HCT116 (cell line): ENCODE data around the gene HSPA4. TPM values are rescaled to one million over a fixed set of nuclear protein-coding genes. Genes with fewer than 3 reads are reported as not detected.

ENCODE experiments used
- ATAC-seq: fragments of 200-7000 bp; cut with Tn5 transposase; 2 replicates; pipeline ENCODE4 v1.9.1; 2020; ENCODE audit warnings: mild to moderate bottlenecking, moderate library complexity
- BruUV-seq: library from RNA; stranded (reverse); fragments of 400-500 nt; replicated peaks from 2 replicates; lab custom pipeline; 2021; lab: Mats Ljungman, UMichigan
- CTCF ChIA-PET: fragments of 300-600 bp; sonication (Branson Sonifier 250); formaldehyde crosslinking; loops from one replicate; lab custom pipeline; 2021; ENCODE audit warnings: antibody characterized with exemption; lab: Charles Lee
- POLR2A ChIA-PET: fragments of 300-600, 350-600 bp; sonication (Branson Sonifier 250); formaldehyde crosslinking; loops from one replicate; lab custom pipeline; 2021; ENCODE audit warnings: antibody characterized with exemption; lab: Charles Lee
- RAD21 ChIA-PET, 2 experiments: fragments of 300-600 bp; sonication (Branson Sonifier 250); formaldehyde crosslinking; loops; one replicate each; lab custom pipeline; 2023; ENCODE audit warnings: low total read pairs in 2 of 2; ENCODE audit not compliant: uncharacterized antibody in 2 of 2, unreplicated experiment in 2 of 2, low non-redundant PET in 1 of 2; lab: Charles Lee
- DNase-seq: peaks from one replicate; pipeline ENCODE4 v3.0.0-alpha.2; 2010; ENCODE audit warnings: low read depth, low spot score
- H2AFZ ChIP-seq: fragments of 200-600 bp; shearing (Covaris generic), sonication (generic); 2 replicates; pipeline ENCODE4 v1.6.1; 2017; ENCODE audit warnings: low read depth, mixed run types, mixed read lengths, antibody characterized with exemption, low read length; ENCODE audit not compliant: poor library complexity, severe bottlenecking
- H3K27ac ChIP-seq: 2 replicates; pipeline ENCODE4 v1.5.1; 2012; ENCODE audit warnings: low read depth, low read length
- H3K27me3 ChIP-seq: fragments of 200-600 bp; sonication (generic); 2 replicates; pipeline ENCODE4 v1.6.1; 2016; ENCODE audit warnings: mixed run types, low read length, mixed read lengths; ENCODE audit not compliant: insufficient read depth
- H3K36me3 ChIP-seq, 2 experiments: fragments of 200-500 bp in 1 of 2; fragments of 200-600 bp in 1 of 2; sonication (Bioruptor generic) in 1 of 2; sonication (generic) in 1 of 2; 2 replicates each; pipeline versions ENCODE4 v1.5.1 to v1.6.1; 2014 to 2016; ENCODE audit warnings: low read length in 2 of 2, inconsistent platforms in 1 of 2, mixed read lengths in 1 of 2, mixed run types in 1 of 2; ENCODE audit not compliant: insufficient read depth in 2 of 2, control insufficient read depth in 1 of 2
- H3K4me1 ChIP-seq, 2 experiments: fragments of 200-600 bp in 1 of 2; sonication (generic) in 1 of 2; 2 replicates each; pipeline versions ENCODE4 v1.5.1 to v1.6.1; 2012 to 2017; ENCODE audit warnings: low read length in 2 of 2, inconsistent platforms in 1 of 2, mild to moderate bottlenecking in 1 of 2, mixed read lengths in 1 of 2, mixed run types in 1 of 2, moderate library complexity in 1 of 2; ENCODE audit not compliant: insufficient read depth in 2 of 2, control insufficient read depth in 1 of 2
- H3K4me2 ChIP-seq: fragments of 200-600 bp; sonication (generic); 2 replicates; pipeline ENCODE4 v1.6.1; 2017; ENCODE audit warnings: mixed run types, low read length, mixed read lengths
- H3K4me3 ChIP-seq, 2 experiments: fragments of 200-600 bp in 1 of 2; sonication (generic) in 1 of 2; replicated peaks in 1 of 2; 2 replicates each; pipeline ENCODE4 v1.5.1; 2011 to 2016; ENCODE audit warnings: low read length in 2 of 2, control low read depth in 1 of 2, low read depth in 1 of 2, mild to moderate bottlenecking in 1 of 2, mixed read lengths in 1 of 2, mixed run types in 1 of 2
- H3K79me2 ChIP-seq: fragments of 200-600 bp; sonication (generic); 2 replicates; pipeline ENCODE4 v1.6.1; 2017; ENCODE audit warnings: mild to moderate bottlenecking, mixed run types, low read length, moderate library complexity, mixed read lengths; ENCODE audit not compliant: insufficient read depth
- H3K9ac ChIP-seq: fragments of 200-600 bp; sonication (generic); 2 replicates; pipeline ENCODE4 v1.6.1; 2016; ENCODE audit warnings: low read length, mixed read lengths
- H3K9me2 ChIP-seq: fragments of 200-600 bp; sonication (generic), shearing (Covaris generic); 2 replicates; pipeline ENCODE4 v1.6.1; 2017; ENCODE audit warnings: mixed run types, mild to moderate bottlenecking, moderate library complexity; ENCODE audit not compliant: insufficient read depth
- H3K9me3 ChIP-seq, 2 experiments: fragments of 200-500 bp in 1 of 2; fragments of 200-600 bp in 1 of 2; sonication (Bioruptor generic) in 1 of 2; sonication (generic) in 1 of 2; 2 replicates each; pipeline ENCODE4 v1.6.1; 2014 to 2017; ENCODE audit warnings: low read length in 2 of 2, mixed read lengths in 2 of 2, inconsistent platforms in 1 of 2, low read depth in 1 of 2, mild to moderate bottlenecking in 1 of 2, mixed run types in 1 of 2, moderate library complexity in 1 of 2; ENCODE audit not compliant: control insufficient read depth in 1 of 2, insufficient read depth in 1 of 2
- H4K20me1 ChIP-seq: fragments of 200-600 bp; sonication (generic), shearing (Covaris generic); 2 replicates; pipeline ENCODE4 v1.6.1; 2017; ENCODE audit warnings: mixed run types, mild to moderate bottlenecking, moderate library complexity; ENCODE audit not compliant: insufficient read depth
- EGR1 ChIP-seq: IDR thresholded peaks from 2 replicates; pipeline ENCODE4 v1.6.1; 2012; ENCODE audit warnings: low read depth
- JUND ChIP-seq: IDR thresholded peaks from 2 replicates; pipeline ENCODE4 v1.6.1; 2012
- POLR2A ChIP-seq: IDR thresholded peaks from 2 replicates; pipeline ENCODE4 v1.7.0; 2011; ENCODE audit warnings: borderline replicate concordance; ENCODE audit not compliant: insufficient read depth, insufficient read length; ENCODE audit errors: extremely low read depth
- SIN3A ChIP-seq: IDR thresholded peaks from 2 replicates; pipeline ENCODE4 v1.6.1; 2012; ENCODE audit warnings: low read depth
- ZNF274 ChIP-seq: fragments of 200-500 bp; sonication (Bioruptor generic); IDR thresholded peaks from 2 replicates; pipeline ENCODE4 v1.6.1; 2014; ENCODE audit warnings: mild to moderate bottlenecking, low read depth, low read length, inconsistent platforms
- intact Hi-C: fragments of 100-400 bp; cut with micrococcal nuclease; formaldehyde crosslinking; loops from 2 replicates; pipeline ENCODE4 v1.10.0; 2022
- total RNA-seq: library from RNA; stranded (reverse); gene quantifications from one replicate; pipeline ENCODE4 v1.2.1, GENCODE V29; 2021; ENCODE audit not compliant: unreplicated experiment
- TF ChIP-seq, protein P1 (sequence below): IDR thresholded peaks from 2 replicates; pipeline ENCODE4 v1.6.1; 2012
- TF ChIP-seq, protein P2 (sequence below), 3 experiments: fragments of 200-600 bp in 1 of 3; sonication (generic) in 1 of 3; IDR thresholded peaks in 2 of 3; conservative IDR thresholded peaks in 1 of 3; 2 replicates each; pipeline ENCODE4 v1.5.1; 2012 to 2017; ENCODE audit warnings: low read depth in 2 of 3, low read length in 2 of 3, antibody characterized with exemption in 1 of 3, borderline replicate concordance in 1 of 3, control low read depth in 1 of 3, mild to moderate bottlenecking in 1 of 3, mixed read lengths in 1 of 3, mixed run types in 1 of 3, moderate library complexity in 1 of 3; ENCODE audit not compliant: insufficient read depth in 1 of 3

Gene HSPA4
- total RNA-seq, 1 experiment from 2014 or later, result 212 TPM

DNA sequence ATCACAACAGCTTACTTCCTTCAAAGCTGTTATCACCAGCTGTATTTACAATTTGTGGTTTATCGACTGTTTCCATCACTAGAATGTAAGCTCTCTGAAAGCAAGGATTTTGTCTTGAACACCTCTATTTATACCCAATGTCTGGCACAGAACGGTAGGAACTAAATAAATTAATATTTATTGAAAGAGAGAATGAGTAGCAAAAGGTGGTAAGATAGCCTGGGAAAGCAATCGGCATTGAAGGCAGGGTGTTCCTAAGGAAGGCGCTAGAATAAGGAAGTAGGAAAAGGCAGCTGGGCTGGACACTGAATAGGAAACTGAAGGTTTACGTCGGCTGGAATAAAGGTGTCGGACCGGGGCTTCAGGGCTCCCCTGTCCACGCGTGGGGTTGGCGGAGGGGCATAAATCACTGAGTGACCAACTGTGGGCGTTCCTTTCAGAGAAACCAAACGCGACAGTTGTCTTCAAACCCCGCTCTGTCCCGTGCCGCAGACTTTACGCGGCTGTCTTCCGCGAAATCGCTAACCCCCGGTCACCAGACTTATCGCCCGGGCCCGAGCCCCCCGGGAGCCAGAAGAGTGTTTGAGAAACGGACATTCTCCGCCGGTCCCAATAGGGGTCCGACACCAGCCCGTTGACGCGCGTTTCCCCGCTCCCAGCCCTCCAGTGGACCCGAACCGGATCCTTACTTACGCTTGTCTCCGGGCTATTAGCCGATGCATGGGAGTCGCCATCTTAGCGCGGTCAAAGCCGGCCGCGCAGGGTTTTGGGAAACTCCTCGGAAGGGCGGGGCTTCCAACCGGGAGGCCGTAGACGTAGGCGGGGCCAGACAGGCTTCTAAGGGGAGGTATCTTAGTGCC lies 25.8 kb upstream of the HSPA4 start, which contains the start of gene ZCCHC10 (continued):
- TF ChIP-seq POLR2A (no peak), SIN3A (no peak; the same call in 1 of the 2 replicates), JUND (no peak), EGR1 (peak; percentile 28; the same call in 1 of the 2 replicates)
- TF ChIP-seq, protein P1, sequence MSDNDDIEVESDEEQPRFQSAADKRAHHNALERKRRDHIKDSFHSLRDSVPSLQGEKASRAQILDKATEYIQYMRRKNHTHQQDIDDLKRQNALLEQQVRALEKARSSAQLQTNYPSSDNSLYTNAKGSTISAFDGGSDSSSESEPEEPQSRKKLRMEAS, result peak; percentile 38; the same call in 1 of the 2 replicates

DNA sequence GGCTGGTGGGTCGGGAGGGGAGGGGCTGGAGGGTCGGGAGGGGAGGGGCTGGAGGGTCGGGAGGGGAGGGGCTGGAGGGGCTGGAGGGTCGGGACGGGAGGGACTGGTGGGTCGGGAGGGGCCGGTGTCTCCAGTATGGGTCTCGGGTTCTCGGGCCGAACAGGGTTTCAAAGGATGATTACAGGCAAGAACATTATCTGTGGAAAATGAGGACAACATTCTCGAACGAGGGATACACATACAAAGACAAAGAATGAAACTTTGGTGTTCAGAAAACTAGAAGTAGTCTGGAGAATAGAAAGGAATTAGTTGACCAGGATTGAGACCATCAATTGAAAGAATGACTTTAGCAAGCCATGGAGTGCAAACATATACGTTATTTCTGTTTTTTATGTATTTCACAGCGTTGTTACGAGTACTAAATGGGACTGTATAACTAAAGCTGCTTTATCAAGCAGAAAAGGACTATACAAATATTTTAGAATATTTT lies 25.1 kb upstream of the HSPA4 start:
- H3K36me3 ChIP-seq, result no peaks in the 10 kb centered on the region
- H3K79me2 ChIP-seq, result peaks cover 33% of the 10 kb centered on the region
- peak overlapping the region; percentile 36 for H2AFZ ChIP-seq
- no peak overlapping the region for H3K27ac ChIP-seq
- H3K9ac ChIP-seq, result peak overlapping the region; percentile 84
- CTCF ChIA-PET, result no interaction called here
- POLR2A ChIA-PET, result interaction anchor here (1.4 kb wide), 1 partner anchor 25 kb away, joined by 7 read pairs; the partner anchor contains the start of gene HSPA4
- H3K9me2 ChIP-seq, result no peaks in the 10 kb centered on the region
- DNase-seq (no peak), ATAC-seq (peak; percentile 28)
- no TSS peak for BruUV-seq
- H3K27me3 ChIP-seq, result no peaks in the 10 kb centered on the region
- H4K20me1 ChIP-seq, result no peaks in the 10 kb centered on the region
- RAD21 ChIA-PET, result no interaction called here
- TF ChIP-seq, protein P2, sequence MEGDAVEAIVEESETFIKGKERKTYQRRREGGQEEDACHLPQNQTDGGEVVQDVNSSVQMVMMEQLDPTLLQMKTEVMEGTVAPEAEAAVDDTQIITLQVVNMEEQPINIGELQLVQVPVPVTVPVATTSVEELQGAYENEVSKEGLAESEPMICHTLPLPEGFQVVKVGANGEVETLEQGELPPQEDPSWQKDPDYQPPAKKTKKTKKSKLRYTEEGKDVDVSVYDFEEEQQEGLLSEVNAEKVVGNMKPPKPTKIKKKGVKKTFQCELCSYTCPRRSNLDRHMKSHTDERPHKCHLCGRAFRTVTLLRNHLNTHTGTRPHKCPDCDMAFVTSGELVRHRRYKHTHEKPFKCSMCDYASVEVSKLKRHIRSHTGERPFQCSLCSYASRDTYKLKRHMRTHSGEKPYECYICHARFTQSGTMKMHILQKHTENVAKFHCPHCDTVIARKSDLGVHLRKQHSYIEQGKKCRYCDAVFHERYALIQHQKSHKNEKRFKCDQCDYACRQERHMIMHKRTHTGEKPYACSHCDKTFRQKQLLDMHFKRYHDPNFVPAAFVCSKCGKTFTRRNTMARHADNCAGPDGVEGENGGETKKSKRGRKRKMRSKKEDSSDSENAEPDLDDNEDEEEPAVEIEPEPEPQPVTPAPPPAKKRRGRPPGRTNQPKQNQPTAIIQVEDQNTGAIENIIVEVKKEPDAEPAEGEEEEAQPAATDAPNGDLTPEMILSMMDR (IDR thresholded peaks at IDR 0.05 in 2 of 3, conservative IDR thresholded peaks at IDR 0.05 in 1 of 3; ENCODE audit: borderline replicate concordance in 1 of 3, insufficient read depth in 1 of 3, low read depth in 2 of 3, low read length in 2 of 3), result no peak
- TF ChIP-seq ZNF274, result no peak
- peak overlapping the region; percentile 69 for H3K4me2 ChIP-seq
- intact Hi-C loops, result no loop called here
- H3K4me3 ChIP-seq, result peak overlapping the region; percentile 79 to 90
- H3K9me3 ChIP-seq, result no peaks in the 10 kb centered on the region
- peaks cover 7 to 16% of the 10 kb centered on the region in 2 experiments; a peak in 3 of 4 replicates for H3K4me1 ChIP-seq
